ENCODE results near the gene SERINC5.
"Not testable (repeated sequence)": the region's sequence is repeated elsewhere in the genome, so short reads cannot be mapped to it uniquely, and the experiment has no call there.

The SERINC5 gene

DNA sequence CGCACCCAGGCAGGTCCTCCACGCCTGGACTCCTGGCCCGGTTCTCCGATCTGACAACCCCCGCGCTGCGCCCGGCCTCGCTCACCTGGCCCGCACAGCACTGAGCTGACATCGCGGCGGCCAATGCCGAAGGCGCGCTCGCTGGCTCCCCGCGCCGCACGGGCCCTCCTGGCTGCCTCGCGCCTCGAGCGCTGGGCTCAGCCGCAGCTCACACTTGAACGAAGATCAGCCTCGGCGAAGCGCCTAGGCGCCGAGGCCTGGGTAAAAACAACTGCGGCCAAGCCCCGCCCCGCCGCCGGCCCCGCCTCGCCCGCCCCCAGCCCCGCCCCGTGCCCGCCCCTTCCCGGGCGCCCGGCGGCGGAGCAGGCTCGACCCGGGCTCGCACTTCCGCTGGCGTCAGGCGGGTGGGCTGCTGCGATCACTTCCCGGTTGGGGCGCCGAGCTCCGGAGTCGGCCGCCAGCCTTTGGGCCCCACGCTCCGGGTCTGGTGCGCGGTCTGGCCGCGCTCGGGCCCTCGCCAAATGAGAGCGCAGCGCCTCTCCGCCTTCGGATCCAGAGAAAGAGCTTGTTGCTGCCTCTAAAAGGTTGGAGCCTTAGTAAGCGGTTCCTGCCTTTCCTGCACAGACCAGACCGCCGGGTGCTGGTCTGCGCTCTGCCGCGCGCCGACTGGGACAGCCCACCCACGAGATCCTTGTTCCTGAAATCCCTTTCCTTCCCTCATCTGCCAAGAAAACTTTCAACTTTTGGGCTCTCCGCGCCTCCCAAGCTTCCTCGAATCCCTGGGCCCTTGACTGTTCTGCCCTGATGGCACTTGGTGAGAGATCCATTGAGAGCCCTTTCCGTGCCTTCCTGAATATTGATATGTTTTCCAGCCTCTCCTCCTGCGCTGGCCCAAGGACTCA is at the start of gene SERINC5:
Gene SERINC5, minus strand, starts transcription at position 238 of the 902 bp plus-strand sequence. Its CDS starts 126 bp downstream, at position 112.
- peak; percentile 87 for DNase-seq (ENCODE audit: low spot score)

DNA sequence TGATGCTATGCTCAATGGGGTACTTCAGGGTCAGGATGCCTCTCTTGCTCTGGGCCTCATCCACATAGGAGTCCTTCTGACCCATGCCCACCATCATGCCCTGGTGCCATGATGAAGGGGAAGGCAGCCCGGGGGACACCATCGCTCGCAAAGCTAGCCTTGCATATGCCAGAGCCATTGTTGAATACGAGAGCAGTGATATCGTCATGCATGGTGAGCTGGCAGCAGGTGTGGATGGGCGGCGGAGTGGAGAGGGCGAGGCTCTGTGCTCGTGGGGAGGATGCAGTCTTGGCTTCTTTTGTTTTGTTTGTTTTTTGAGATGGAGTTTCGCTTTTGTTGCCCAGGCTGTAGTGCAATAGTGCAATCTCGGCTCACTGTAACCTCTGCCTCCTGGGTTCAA is 46.8 kb upstream of the SERINC5 start:
- DNase-seq (ENCODE audit: low spot score), result no peak

DNA sequence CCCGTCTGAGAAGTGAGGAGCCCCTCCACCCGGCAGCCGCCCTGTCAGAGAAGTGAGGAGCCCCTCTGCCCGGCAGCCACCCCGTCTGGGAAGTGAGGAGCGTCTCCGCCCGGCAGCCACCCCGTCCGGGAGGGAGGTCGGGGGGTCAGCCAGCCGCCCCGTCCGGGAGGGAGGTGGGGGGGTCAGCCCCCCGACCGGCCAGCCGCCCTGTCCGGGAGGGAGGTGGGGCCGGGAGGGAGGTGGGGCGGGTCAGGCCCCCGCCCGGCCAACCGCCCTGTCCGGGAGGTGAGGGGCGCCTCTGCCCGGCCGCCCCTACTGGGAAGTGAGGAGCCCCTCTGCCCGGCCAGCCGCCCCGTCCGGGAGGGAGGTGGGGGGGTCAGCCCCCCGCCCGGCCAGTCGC is 45.5 kb upstream of the SERINC5 start:
- not testable (repeated sequence) for DNase-seq (ENCODE audit: low spot score)

DNA sequence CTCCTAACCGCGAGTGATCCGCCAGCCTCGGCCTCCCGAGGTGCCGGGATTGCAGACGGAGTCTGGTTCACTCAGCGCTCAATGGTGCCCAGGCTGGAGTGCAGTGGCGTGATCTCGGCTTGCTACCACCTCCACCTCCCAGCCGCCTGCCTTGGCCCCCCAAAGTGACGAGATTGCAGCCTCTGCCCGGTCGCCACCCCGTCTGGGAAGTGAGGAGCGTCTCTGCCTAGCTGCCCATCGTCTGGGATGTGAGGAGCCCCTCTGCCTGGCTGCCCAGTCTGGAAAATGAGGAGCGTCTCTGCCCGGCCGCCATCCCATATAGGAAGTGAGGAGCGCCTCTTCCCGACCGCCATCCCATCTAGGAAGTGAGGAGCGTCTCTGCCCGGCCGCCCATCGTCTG is 44.9 kb upstream of the SERINC5 start:
- DNase-seq (ENCODE audit: low spot score), result not testable (repeated sequence)

DNA sequence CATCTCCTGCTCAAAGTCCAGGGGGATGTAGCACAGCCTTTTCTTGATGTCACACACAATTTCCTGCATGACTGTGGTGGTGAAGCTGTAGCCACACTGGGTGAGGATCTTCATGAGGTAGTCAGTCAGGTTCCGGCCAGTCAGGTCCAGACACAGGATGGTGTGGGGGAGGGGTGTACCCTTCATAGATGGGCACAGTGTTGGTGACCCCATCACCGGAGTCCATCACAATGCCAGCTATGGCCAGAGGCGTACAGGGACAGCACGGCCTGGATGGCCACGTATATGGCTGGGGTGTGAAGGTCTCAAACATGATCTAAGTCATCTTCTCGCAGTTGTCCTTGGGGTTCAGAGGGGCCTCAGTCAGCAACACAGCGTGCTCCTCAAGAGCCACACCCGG is 44.3 kb upstream of the SERINC5 start:
- DNase-seq (ENCODE audit: low spot score), result no peak

DNA sequence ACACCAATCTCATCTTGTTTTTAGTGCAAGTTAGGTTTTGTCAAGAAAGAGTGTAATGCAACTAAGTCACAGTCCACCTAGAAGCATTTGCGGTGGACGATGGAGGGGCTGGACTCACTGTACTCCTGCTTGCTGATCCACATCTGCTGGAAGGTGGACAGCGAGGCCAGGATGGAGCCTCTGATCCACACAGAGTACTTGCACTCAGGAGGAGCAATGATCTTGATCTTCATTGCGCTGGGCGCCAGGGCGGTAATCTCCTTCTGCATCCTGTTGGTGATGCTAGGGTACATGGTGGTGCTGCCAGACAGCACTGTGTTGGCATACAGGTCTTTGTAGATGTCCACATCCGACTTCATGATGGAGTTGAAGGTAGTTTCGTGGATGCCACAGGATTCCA is 43.8 kb upstream of the SERINC5 start:
- DNase-seq (ENCODE audit: low spot score), result no peak

DNA sequence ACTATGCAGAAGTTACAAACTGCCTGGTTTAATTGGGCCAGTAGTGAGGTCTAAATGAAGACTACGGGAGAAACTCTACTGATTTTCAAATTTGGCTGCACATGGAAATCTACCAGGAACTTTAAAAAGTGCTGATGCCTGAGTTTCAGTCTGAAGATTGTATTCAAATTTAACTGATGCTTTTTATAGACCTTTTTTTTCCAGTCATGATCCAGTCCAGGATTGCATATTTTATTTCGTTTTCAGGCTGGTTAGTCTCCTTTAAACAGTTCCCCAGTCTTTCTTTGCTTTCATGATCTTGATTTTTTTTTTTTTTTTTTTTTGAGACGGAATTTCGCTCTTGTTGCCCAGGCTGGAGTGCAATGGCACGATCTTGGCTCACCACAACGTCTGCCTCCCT is 40.3 kb upstream of the SERINC5 start:
- DNase-seq (ENCODE audit: low spot score), result no peak

DNA sequence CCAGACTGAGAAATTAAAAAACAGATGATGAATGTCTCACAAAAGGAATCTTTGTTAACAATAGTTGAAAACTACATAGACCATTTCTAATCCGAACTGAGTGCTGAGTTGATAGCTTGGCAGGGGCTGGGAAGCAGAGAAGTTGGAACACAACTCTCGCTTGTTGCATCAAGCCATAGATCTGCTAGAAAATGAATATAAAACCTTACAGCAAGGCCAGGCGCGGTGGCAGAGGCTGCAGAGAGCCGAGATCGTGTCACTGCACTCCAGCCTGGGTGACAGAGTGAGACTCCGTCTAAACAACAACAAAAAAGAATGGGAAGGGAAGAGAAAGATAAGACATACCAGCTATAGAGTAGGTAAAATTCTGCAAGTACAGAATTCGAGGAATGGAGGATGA is 35.9 kb upstream of the SERINC5 start:
- DNase-seq (ENCODE audit: low spot score), result no peak

DNA sequence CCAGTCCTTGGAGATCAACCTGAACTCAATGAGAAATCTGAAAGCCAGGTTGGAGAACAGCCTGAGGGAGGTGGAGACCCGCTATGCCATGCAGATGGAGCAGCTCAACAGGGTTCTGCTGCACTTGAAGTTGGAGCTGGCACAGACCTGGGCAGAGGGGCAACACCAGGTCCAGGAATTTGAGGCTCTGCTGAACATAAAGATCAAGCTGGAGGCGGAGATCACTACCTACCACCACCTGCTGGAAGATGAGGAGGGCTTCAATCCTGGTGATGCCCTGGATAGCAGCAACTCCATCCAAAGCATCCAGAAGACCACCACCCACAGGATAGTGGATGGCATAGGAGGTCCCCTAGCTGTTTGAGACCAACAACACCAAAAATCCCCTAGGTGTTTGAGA is 33.5 kb upstream of the SERINC5 start:
- DNase-seq (ENCODE audit: low spot score), result no peak

DNA sequence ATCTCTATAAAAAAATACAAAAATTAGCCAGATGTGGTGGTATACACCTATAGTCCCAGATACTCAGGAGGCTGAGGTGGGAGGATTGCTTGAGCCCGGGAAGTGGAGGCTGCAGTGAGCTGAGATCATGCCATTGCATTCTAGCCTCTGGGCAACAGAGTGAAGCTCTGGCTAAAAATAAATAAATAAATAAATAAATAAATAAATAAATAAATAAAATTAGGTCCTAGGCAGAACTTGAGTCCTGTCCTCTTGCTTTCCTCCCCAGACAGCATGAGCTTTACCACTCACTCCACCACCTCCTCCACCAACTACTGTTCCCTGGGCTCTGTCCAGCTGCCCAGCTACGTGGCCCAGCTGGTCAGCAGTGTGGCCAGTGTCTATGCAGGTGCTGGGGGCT is 32.3 kb upstream of the SERINC5 start:
- no peak for DNase-seq (ENCODE audit: low spot score)

DNA sequence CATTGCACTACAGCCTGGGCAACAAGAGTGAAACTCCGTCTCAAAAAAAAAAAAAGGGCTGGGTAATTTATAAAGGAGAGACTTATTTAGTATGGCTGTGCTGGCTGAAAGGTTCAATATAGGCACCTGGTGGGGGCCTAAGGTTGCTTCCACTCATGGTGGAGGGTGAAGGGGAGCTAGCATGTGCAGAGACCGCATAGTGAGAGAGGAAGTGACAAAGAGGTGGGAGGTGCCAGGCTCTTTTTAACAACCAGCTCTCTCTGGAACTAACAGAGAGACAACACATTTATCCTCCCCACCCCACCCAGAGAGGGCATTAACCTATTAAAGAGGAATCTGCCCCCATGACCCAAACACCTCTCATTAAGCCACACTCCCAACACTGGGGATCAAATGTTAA is 28.9 kb upstream of the SERINC5 start:
- no peak for DNase-seq (ENCODE audit: low spot score)

DNA sequence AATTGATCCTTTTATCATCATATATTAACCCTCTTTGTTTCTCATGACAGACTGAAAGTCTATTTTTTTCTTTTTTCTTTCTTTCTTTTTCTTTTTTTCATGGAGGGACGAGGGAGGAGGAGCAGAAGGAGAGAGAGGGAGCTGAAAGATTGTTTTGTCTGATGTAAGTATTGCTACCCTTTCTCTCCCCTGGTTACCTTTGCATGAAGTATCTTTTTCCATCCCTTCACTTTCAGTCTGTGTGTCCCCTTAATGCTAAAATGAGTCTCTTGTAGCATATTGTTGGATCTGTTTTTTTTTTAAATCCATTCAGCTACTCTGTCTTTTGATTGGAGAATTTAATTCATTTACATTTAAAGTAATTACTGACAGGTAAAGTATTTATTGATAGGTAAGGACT is 27.5 kb upstream of the SERINC5 start:
- no peak for DNase-seq (ENCODE audit: low spot score)

DNA sequence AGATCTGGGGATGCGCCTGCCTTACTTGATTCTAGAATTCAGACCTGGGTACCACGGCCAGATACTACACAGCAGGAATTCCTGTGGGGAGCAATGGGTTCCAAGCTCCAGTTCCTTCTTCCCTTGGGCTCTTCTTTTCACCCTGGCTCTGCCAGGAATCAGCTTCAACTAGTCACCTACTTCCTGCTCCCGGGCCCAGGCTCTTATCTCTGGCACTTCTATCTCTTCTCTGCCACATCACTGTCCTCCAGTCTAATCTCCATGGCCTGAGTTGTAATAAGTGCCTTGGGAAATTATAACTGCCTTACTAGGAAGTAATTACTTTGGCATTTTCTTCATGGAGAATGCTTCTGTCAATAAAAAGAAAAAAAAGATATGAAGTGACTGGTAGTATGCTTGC is 26.2 kb upstream of the SERINC5 start:
- DNase-seq (ENCODE audit: low spot score), result no peak

DNA sequence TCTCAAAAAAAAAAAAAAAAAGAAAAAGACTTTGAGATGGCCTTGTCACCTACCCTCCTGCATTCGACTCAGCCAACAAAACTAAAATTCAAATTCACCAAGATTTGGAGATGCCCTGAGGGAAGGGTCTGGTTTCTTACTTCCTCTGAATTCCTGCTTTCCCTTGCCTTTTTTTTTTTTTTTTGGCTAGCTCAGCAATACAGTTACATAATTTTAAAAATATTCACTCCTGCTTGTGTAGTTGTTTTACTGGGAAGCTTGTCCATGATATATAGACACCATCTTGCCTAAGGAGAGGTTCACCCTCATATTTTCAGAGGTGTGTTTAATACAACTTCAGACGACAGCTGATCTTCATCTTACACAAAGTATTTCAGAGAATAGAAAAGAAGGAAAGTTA is 21.3 kb upstream of the SERINC5 start:
- no peak for DNase-seq (ENCODE audit: low spot score)

DNA sequence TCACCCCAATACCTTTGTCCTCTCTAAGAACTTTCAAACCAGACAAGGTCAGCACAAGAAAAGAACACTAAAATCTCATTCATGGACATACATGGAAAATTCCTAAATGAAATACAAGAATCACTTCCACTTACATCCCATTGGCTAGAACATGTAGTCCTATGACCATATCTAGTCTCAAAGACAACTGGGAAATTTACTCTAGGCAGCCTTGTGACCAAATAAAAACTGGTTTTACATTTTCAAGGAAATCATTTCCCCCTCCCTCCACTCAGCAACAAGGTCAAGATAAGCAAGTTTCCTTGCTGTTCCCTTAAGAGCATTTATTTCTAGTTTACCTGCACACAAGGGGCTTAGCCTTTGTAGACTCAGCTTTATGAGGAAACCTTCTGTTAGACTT is 20.3 kb upstream of the SERINC5 start:
- DNase-seq (ENCODE audit: low spot score), result no peak

DNA sequence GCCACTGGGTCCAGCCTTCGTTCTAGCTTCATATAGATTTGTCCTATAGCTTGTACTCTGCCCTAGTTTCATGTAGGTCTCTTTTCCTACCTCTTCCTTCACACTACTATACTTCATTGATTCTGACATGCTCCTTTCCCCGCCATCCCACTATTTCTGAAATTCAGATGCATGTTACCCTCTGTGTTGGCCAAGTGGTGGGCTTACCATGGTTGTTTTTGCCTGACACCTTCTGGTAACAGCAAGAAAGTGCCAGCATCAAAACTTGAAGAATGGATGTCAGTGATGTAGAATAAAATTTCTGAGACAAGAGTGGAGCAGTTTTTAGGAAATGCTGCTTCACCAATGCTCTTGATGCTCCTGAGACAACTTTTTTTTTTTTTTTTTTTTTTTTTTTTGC is 19.5 kb upstream of the SERINC5 start:
- DNase-seq (ENCODE audit: low spot score), result peak; percentile 81

DNA sequence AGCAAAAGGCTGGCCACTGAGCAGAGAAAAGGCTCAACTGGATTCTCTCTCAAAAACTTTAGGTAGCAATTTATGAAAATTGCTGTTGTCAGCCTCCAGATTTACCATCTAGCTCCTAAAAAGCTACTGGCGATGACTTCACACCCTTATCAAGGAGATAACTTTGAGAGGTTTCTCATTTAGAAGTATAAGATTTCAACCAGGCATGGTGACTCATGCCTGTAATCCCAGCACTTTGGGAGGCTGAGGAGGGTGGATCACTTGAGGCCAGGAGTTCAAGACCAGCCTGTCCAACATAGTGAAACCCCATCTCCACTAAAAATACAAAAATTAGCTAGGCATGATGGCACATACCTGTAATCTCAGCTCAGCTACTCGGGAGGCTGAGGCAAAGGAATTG is 14.7 kb upstream of the SERINC5 start:
- DNase-seq (ENCODE audit: low spot score), result not testable (repeated sequence)

DNA sequence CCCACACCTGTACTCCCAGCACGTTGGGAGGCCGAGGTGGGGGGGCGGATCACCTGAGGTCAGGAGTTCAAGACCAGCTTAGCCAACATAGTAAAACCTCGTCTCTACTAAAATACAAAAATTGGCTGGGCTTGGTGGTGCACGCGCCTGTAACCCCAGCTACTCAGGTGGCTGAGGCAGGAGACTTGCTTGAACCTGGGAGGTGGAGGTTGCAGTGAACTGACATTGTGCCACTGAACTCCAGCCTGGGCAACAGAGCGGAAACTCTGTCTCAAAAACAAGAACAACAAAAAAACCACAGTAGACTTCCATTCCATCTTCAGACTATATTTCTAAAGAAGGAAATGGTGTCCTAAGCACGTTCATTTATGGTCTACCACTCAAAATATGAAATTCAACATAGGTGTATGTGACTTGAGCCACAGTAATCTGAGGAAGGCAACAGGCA is 14.2 kb upstream of the SERINC5 start:
- no peak for DNase-seq (ENCODE audit: low spot score)

DNA sequence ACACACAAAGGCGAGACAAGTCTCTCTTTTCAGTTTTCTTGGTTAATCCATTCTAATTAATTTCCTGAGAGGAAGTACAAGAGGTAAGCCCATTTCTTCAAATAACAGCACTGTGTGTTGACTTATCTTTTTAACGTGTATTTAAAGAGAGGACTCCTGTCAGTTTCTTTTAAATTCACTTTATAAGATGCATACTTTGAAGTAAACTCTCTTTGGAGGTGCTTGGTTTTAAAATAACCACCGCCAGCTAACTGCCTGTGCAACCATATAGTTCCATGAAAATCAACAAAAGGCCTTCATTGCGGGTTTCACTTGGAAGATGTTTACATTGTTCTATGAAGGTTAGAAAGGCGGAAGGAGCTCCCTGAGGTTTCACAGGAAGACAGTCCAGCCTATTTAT is 13.1 kb upstream of the SERINC5 start:
- DNase-seq (ENCODE audit: low spot score), result no peak

DNA sequence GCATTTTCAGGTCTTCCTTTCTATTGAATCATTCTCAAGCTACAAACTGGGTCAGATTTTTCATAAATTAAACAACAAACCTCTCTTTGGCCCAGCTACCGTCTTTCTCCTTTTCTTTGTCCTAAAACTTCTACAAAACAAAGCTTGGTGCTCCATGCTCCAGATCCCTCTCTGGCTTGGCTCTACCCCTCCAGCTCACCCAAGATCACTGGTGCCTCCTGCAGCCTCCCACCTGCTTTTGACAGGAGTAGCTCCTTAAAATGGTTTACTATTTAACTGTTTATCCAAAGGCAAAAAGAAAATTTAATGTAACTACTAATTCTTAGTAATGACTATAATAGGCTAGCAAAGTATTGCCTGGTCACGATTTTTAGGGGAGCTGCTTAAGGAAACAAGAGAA is 10.7 kb upstream of the SERINC5 start:
- no peak for DNase-seq (ENCODE audit: low spot score)

DNA sequence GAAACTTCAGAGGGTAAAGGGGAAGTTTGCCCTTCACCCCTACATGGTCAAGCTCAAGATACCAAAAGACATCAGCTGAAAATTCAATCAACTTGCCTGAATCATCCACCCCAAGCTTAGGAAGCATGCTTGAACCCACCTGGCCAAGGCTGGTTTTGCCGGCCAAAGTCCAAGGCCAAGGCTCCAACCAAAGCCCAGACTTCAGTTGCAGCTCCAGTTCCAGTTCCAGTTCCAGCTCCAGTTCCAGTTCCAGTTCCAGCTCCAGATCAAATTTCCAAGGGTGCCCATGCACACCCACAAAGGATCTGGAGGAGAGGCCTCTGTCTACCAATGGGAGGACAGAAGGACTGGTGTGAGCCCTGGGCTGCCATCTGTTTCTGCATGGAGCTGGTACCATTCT is 4.6 kb upstream of the SERINC5 start:
- no peak for DNase-seq (ENCODE audit: low spot score)

DNA sequence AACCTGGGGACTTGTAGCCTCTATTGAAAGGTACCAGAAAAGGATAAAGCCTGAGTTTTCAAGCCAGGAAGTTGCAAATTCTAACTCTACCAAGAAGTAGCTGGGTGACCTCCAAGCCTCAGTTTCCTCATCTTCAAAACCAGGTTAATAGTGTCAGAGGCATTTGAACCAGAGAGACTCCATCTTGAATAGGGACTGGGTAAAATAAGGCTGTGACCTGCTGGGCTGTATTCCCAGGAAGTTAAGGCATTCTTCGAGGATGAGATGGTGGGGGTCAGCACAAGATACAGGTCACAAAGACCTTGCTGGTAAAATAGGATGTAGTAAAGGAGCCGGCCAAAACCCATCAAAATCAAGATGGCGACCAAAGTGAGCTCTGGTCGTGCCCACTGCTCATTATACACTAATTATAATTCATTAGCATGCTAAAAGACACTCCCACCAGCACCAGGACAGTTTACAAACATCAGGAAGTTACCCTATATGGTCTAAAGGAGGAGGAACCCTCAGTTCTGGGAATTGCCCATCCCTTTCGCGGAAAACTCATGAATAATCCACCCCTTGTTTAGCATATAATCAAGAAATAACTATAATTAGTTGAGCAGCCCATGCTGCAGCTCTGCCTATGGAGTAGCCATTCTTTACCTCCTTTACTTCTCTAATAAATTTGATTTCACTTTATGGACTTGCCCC is 3.8 kb upstream of the SERINC5 start:
- no peak for DNase-seq (ENCODE audit: low spot score)

DNA sequence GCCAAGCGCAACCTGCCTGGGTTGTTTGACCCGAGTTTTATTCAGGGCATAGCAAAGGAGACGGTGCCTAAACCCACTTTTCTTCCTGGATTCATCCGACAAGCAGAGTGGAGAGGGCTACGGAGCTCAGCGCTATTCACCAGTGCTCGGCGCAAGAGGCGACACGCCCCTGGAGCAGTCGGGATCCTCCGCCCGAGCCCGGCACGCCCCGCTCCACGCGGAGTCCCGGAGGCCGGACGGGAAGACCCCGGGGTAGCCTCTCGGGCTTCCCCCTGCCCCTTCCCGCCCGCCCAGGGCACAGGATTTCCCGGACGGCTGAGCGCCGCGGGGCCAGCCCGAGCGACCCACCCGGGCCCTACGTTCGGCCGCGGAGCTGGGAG is 427 bp downstream of the SERINC5 start:
- peak; percentile 58 for DNase-seq (ENCODE audit: low spot score)
